ENCODE results near the gene IFNAR1. TPM values are rescaled to one million over a fixed set of nuclear protein-coding genes. Genes with fewer than 3 reads are reported as not detected.

The IFNAR1 gene
- total RNA-seq, 1 donor from 2014 or later = 18.7 TPM

- Histone ChIP-seq H3K36me3 (ENCODE audit: control insufficient read depth, insufficient read depth, low read length) (no peaks in the 10 kb centered on the region), H3K4me3 (ENCODE audit: low read depth, low read length) (no peak overlapping the region), H3K27me3 (ENCODE audit: control insufficient read depth, insufficient read depth, low read length) (no peaks in the 10 kb centered on the region)
- DNase-seq (ENCODE audit: low read depth) = no peak
- TF ChIP-seq CTCF (IDR thresholded peaks at IDR 0.05; ENCODE audit: insufficient read depth, low read length, poor library complexity, severe bottlenecking) = no peak
These were observed 63.4 kb downstream of the IFNAR1 start for GRCh38 chr21:33388188-33388587.

- no peak for DNase-seq (ENCODE audit: low read depth)
- Histone ChIP-seq H3K4me3 (ENCODE audit: low read depth, low read length) (no peak overlapping the region), H3K36me3 (ENCODE audit: control insufficient read depth, insufficient read depth, low read length) (no peaks in the 10 kb centered on the region), H3K27me3 (ENCODE audit: control insufficient read depth, insufficient read depth, low read length) (no peaks in the 10 kb centered on the region)
- TF ChIP-seq CTCF (IDR thresholded peaks at IDR 0.05; ENCODE audit: insufficient read depth, low read length, poor library complexity, severe bottlenecking) = no peak
These were observed 65.7 kb downstream of the IFNAR1 start for GRCh38 chr21:33390479-33390878.

DNA sequence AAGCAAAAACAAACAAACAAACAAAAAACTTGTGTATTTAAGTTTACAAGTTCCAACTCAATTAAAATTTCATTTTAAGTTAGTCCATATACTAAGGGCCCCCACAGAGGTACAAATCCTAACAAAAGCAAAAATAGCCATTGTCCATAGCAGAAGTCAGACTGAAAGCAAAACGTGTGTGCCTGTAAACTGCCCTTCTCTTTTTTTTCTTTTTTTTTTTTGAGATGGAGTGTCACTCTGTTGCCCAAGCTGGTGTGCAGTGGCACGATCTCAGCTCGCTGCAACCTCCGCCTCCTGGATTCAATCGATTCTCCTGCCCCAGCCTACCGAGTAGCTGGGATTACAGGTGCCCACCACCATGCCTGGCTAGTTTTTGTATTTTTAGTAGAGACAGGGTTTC lies 66.9 kb downstream of the IFNAR1 start:
- DNase-seq (ENCODE audit: low read depth) = no peak
- Histone ChIP-seq H3K36me3 (ENCODE audit: control insufficient read depth, insufficient read depth, low read length) (no peaks in the 10 kb centered on the region), H3K4me3 (ENCODE audit: low read depth, low read length) (no peak overlapping the region), H3K27me3 (ENCODE audit: control insufficient read depth, insufficient read depth, low read length) (no peaks in the 10 kb centered on the region)
- no peak for TF ChIP-seq CTCF (IDR thresholded peaks at IDR 0.05; ENCODE audit: insufficient read depth, low read length, poor library complexity, severe bottlenecking)

DNA sequence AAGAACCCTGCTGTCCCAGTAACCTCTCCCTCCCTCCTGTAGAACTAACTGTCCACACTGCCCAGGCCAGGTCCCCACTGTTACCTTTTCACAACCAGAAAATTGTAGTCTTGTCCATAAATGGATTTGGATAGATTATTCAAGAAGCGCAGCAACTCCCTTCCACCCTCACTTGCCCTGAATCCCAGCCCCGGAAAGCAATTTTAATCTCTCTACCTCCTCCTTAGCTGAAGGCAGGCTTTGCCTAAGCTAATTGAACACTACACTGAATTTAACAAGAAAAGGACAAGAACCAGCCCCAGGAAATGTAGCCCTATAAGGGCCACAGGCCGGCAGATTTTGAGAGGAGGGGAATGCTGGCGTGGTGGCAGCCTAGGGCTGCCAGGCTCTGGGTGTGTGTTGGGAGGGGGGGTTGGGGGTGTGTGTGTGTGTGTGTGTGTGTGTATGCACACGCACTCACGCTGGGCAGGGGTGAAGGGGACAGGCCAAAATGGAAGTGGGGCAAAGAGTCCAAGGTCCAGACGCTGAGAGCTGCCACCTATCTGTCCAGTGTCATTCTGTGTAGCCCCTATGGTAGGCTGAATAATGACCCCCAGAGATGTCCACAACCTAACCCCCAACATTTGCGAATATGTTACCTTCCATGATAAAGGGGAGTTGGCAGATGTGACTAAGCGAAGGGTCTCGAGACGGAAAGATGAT lies 67.7 kb downstream of the IFNAR1 start:
- TF ChIP-seq CTCF (IDR thresholded peaks at IDR 0.05; ENCODE audit: insufficient read depth, low read length, poor library complexity, severe bottlenecking) = no peak
- Histone ChIP-seq H3K27me3 (ENCODE audit: control insufficient read depth, insufficient read depth, low read length) (no peaks in the 10 kb centered on the region), H3K4me3 (ENCODE audit: low read depth, low read length) (no peak overlapping the region), H3K36me3 (ENCODE audit: control insufficient read depth, insufficient read depth, low read length) (no peaks in the 10 kb centered on the region)
- DNase-seq (ENCODE audit: low read depth) = no peak

DNA sequence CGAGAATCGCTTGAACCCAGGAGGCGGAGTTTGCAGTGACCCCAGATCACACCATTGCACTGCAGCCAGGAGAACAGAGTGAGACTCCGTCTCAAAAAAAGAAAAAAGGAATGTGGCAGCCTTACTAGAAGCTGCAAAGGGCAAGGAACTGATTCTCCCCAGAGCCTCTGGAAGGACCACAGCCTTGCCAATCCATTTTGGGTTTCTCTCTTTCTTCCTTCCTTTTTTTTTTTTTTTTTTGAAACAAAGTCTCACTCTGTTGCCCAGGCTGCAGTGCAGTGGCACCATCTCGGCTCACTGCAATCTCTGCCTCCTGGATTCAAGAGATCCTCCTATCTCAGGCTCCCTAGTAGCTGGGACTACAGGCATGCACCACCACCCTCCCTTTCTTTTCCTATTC lies 68.6 kb downstream of the IFNAR1 start:
- Histone ChIP-seq H3K36me3 (ENCODE audit: control insufficient read depth, insufficient read depth, low read length) (no peaks in the 10 kb centered on the region), H3K4me3 (ENCODE audit: low read depth, low read length) (no peak overlapping the region), H3K27me3 (ENCODE audit: control insufficient read depth, insufficient read depth, low read length) (no peaks in the 10 kb centered on the region)
- no peak for DNase-seq (ENCODE audit: low read depth)
- TF ChIP-seq CTCF (IDR thresholded peaks at IDR 0.05; ENCODE audit: insufficient read depth, low read length, poor library complexity, severe bottlenecking) = no peak

DNA sequence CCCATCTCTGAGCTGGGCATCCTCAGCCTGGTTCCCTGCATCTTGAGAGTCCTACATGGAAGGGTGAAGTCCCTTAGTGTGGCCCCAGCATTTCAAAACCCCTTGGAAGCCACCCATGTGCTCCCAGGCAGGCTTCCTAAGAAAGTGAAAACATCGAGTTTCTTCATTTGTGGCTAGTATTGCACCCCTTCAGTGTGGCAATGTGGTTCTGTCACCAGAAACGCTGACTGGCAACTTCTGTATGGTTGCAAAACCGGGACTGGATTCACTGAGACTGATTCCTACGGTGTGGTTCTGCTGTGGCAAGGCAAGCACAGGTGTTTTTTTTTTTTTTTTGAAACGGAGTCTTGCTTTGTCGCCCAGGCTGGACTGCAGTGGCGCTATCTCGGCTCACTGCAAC lies 69.5 kb downstream of the IFNAR1 start:
- no peak for TF ChIP-seq CTCF (IDR thresholded peaks at IDR 0.05; ENCODE audit: insufficient read depth, low read length, poor library complexity, severe bottlenecking)
- H3K36me3 ChIP-seq (ENCODE audit: control insufficient read depth, insufficient read depth, low read length) = no peaks in the 10 kb centered on the region
- no peaks in the 10 kb centered on the region for H3K27me3 ChIP-seq (ENCODE audit: control insufficient read depth, insufficient read depth, low read length)
- no peak overlapping the region for H3K4me3 ChIP-seq (ENCODE audit: low read depth, low read length)
- DNase-seq (ENCODE audit: low read depth) = no peak
